ENCODE data around the gene CACHD1.

CACHD1 gene

DNA sequence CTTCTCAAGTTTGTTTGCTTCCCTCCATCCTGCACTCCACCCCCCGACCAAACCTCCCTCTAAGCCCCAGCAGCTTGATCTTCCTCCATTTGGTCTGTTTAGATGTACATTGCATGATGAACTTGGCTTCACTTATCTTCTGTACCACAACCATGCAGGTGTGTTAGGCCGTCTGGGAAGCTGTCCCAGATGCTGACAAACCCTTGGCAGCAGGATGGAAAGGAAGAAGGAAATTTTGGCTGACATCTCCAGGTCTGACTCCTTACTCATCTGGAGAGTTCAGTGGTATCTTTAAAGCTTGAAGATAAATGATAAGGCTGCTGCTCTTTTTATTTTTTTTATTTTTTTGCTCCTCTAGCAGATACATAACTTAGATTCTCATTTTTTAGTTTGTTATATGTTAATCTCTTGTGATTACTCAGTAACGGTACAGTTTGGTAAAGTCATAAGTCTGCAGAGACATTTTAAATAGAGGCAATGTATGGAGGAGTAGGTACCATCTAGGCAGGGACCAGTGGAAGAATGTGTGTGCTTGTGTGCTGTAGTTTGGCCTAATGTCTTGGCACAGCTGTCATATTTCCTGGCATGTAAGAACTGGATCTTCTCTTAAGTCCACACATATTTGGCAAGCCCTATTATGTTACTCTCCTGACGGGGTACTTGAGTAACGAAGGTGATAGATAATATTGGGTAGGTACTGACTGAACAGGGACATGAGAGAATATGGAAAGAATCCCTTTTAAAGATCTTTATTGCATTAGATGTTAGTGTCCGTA, 79.7 kb downstream of the CACHD1 start:
- TF ChIP-seq, protein P1, sequence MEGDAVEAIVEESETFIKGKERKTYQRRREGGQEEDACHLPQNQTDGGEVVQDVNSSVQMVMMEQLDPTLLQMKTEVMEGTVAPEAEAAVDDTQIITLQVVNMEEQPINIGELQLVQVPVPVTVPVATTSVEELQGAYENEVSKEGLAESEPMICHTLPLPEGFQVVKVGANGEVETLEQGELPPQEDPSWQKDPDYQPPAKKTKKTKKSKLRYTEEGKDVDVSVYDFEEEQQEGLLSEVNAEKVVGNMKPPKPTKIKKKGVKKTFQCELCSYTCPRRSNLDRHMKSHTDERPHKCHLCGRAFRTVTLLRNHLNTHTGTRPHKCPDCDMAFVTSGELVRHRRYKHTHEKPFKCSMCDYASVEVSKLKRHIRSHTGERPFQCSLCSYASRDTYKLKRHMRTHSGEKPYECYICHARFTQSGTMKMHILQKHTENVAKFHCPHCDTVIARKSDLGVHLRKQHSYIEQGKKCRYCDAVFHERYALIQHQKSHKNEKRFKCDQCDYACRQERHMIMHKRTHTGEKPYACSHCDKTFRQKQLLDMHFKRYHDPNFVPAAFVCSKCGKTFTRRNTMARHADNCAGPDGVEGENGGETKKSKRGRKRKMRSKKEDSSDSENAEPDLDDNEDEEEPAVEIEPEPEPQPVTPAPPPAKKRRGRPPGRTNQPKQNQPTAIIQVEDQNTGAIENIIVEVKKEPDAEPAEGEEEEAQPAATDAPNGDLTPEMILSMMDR (IDR thresholded peaks at IDR 0.05; ENCODE audit: low read depth, low read length) = no peak
- DNase-seq (ENCODE audit: extremely low read depth, low read depth) = no peak

DNA sequence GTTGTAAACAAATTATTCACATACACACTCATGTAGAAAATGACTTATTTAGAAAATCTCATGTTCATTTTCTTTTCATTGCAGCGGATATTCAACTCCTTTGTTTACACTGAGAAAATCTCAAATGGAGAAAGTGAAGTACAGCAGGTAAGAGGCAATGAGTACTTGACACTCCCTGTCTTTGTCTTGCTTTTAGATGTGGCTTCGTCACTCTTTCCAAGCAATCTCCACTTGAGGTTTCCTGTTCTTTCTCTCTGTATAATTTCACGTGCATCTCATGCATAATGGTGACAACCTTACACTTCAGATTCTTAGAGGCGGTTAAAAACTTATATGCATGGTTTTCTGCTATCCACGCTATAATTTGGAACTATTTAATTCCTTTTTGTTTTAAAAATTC, 80.6 kb downstream of the CACHD1 start:
- DNase-seq (ENCODE audit: extremely low read depth, low read depth) = no peak
- TF ChIP-seq, protein P1 (IDR thresholded peaks at IDR 0.05; ENCODE audit: low read depth, low read length) = no peak

DNA sequence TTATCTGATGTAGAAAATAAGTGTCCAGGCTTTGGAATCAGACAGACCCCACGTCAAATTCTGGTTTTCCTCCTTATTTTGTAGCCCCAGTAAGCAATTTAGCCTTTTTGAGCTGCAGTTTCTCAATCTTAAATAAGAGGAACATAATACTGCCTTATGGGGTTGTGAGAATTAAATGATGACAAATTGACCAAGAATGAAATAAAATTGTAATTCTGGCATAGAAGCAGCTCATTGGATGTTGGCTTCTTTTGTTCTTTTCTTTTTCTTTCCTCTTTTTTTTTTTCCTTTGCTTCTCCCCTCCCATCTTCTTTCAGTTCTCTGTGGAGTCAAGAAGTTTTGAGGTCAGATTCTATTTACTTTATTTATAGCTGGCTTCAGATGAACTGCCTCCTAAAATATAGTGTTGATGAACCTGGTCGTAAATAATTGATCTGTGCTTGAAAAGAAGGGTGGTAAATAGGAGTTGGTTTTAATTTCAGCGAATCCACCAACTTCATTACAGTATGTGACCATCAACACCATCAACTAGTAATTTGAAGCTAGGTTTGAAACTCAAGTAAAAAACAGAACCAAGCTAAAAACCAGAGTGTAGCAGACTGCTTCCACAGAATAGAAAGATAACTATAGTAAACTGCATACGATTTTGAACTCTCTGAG, 81.1 kb downstream of the CACHD1 start:
- TF ChIP-seq, protein P1 (IDR thresholded peaks at IDR 0.05; ENCODE audit: low read depth, low read length) = no peak
- DNase-seq (ENCODE audit: extremely low read depth, low read depth) = no peak

DNA sequence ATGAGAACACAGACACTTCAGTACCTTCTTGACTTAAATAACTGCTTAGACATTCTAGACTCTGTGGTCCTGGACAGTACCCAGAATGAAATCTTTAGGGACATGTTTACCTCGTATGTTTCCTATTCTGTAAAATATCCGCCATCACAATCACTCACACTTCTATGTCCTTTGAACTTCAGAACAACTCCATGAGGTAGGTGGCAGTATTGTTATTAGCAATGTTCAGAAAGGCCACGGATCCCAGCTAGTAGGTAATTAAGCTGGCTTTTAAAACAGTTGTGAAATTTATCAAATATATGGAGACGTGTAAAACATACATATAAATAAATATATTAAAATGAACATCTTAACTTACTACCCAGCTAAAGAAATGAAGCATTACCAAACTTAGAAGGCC, 83.4 kb downstream of the CACHD1 start:
- TF ChIP-seq, protein P1 (IDR thresholded peaks at IDR 0.05; ENCODE audit: low read depth, low read length) = no peak
- DNase-seq (ENCODE audit: extremely low read depth, low read depth) = no peak

DNA sequence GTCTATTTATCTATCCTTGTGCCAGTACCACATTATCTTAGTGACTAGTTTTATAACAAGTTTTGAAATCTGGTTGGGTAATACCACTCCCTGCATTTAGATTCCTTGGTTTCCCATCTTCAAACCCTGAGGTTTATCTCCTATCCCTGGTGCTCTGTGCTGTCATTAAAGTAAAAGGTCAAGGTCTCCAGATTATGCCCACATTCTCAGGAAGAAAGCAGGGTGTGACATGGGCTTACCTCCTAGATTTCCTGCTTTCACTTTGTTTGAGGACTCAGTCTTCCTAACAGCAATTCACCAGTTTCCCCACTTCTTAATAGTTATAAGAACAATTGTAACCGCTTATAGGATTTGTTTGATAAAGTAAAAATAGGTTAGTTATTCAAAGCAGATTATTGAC, 86.0 kb downstream of the CACHD1 start:
- TF ChIP-seq, protein P1 (IDR thresholded peaks at IDR 0.05; ENCODE audit: low read depth, low read length) = no peak
- DNase-seq (ENCODE audit: extremely low read depth, low read depth) = no peak

DNA sequence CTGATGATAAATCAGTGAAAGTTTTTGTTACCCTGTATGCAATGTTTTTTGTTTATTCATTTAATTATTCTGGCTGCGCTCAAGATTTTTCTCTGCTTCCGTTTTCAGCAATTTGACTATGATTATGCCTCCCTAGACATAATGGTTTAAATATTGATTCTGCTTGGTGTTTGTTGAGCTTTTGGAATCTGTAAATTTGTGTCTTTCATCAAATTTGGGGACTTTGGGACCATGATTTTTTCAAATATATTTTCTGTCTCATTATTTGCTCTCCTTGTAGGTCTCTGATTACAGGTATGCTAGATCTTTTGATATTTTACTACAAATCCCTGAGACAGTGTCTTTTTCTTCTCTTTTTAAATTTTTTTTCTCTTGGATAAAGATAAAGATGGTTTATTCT, 92.1 kb downstream of the CACHD1 start:
- TF ChIP-seq, protein P1 (IDR thresholded peaks at IDR 0.05; ENCODE audit: low read depth, low read length) = no peak
- no peak for DNase-seq (ENCODE audit: extremely low read depth, low read depth)

DNA sequence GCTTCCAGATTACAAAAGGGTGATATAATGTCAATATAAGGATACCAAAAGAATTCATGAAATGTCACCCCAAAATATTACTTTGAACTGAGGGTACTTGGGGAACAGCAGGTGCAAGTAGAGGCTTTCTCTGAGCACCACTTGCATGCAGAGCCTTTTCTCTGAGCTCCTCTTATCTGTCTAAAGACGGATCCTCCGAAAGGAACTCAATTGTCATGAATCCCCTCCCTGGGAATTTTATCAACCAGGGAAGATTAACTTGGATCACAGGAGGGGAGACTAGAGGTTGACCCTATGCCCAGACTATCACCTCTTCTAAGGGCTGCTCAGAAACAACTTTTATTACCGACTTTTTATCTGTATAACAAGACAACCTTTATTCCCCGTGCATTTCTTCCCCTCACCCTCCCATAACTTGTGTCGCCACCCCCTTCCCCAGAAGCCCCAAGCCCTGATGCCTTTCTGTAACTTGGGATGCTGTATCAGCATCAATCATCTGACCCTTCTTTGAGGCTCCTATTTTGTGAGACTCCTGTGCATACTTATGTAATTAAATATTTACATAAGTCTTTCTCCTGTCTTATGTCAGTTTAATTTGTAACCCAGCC, 94.1 kb downstream of the CACHD1 start:
- TF ChIP-seq, protein P1 (IDR thresholded peaks at IDR 0.05; ENCODE audit: low read depth, low read length) = no peak
- no peak for DNase-seq (ENCODE audit: extremely low read depth, low read depth)

Data from AG09319 (cell line).